ENCODE data around the gene TMEM203.

DNA sequence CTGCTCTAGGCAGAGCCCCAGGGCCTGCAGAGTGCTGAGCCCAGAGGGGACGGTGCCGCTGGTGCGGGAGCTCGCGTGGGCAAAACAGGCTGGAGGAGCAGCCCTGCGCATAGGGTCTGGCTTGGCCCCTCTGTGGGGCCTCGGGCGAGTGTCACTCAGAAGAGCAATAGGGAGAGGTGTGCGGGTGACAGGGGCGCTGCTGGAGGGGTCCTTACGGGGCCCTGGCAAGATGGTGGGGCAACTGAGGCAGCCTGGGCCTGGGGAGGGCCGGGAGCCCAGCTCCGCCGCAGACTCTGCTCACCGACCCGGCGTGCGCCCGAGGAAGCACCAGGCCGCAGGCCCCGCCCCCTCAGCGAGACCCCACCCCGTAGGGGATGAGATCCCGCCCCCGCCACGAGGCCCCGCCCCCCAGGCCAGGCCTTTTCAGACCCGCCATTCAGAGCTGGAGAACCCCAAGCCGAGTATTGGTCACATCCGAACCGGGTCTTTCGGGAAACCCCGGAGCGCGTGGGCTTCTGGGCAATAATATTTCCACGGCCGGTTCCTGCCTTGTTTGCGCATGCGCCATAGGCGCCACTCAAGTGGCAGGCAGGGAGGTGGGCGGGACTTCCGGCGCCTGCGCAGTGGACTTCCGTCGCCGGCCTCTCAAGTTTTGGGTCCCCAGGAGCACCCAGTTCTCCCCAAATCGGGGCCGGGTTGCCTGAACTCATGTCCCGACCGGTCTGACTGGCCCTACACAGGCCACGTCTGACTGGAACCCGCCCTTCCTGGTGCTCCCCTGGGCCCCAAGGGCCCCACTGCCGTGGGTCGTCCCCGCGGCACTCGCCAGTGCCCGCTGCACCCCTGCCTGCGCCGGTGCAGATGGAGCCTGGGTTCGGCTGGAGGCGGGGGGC is 17.9 kb upstream of the TMEM203 start:
- TF ChIP-seq CTCF (optimal IDR thresholded peaks at IDR 0.05 in 1 of 3, IDR thresholded peaks at IDR 0.05 in 1 of 3, conservative IDR thresholded peaks at IDR 0.05 in 1 of 3; ENCODE audit: extremely low read depth in 1 of 3, insufficient read depth in 2 of 3, low read length in 3 of 3) (no peak), EZH2 (IDR thresholded peaks at IDR 0.05; ENCODE audit: low read length) (no peak)

Measured in keratinocyte (primary cell).